MCF 10A (cell line): ENCODE data around the gene IGSF8. TPM values are rescaled to one million over a fixed set of nuclear protein-coding genes. Genes with fewer than 3 reads are reported as not detected.

ENCODE experiments used
- BruUV-seq: library from RNA; stranded (reverse); fragments of 400-500 nt; replicated peaks from 2 replicates; lab custom pipeline; 2021; lab: Mats Ljungman, UMichigan
- CTCF ChIA-PET: fragments of 300-600 bp; sonication (Branson Sonifier 250); formaldehyde crosslinking; extraction: SDS; loops from one replicate; lab custom pipeline; 2021; ENCODE audit warnings: antibody characterized with exemption, inconsistent platforms; lab: Yijun Ruan, JAX
- POLR2A ChIA-PET: fragments of 300-600, 350-650 bp; sonication (Branson Sonifier 250); formaldehyde crosslinking; extraction: SDS; loops from one replicate; lab custom pipeline; 2020; ENCODE audit warnings: antibody characterized with exemption, inconsistent platforms; lab: Yijun Ruan, JAX
- DNase-seq: peaks from one replicate; pipeline ENCODE4 v3.0.0-alpha.2; 2018; ENCODE audit not compliant: unreplicated experiment
- H3K27ac Mint-ChIP-seq: one replicate; pipeline ENCODE4 v1.8.0; 2022; ENCODE audit warnings: mild to moderate bottlenecking, low read depth, mixed read lengths; ENCODE audit not compliant: unreplicated experiment
- H3K27me3 Mint-ChIP-seq: one replicate; pipeline ENCODE4 v1.8.0; 2022; ENCODE audit warnings: mixed read lengths; ENCODE audit not compliant: insufficient read depth, unreplicated experiment
- H3K36me3 Mint-ChIP-seq: one replicate; pipeline ENCODE4 v1.8.0; 2022; ENCODE audit warnings: mild to moderate bottlenecking, moderate library complexity, mixed read lengths; ENCODE audit not compliant: insufficient read depth, unreplicated experiment
- H3K4me1 Mint-ChIP-seq: one replicate; pipeline ENCODE4 v1.8.0; 2022; ENCODE audit warnings: mixed read lengths; ENCODE audit not compliant: insufficient read depth, unreplicated experiment
- H3K4me3 Mint-ChIP-seq: one replicate; pipeline ENCODE4 v1.8.0; 2022; ENCODE audit warnings: mild to moderate bottlenecking, moderate library complexity, mixed read lengths; ENCODE audit not compliant: unreplicated experiment
- H3K9me3 Mint-ChIP-seq: one replicate; pipeline ENCODE4 v1.8.0; 2022; ENCODE audit warnings: mixed read lengths; ENCODE audit not compliant: unreplicated experiment
- CTCF ChIP-seq: fragments of 200-600 bp; IDR thresholded peaks from one replicate; pipeline ENCODE4 v1.8.0; 2022; ENCODE audit warnings: antibody characterized with exemption, mild to moderate bottlenecking; ENCODE audit not compliant: unreplicated experiment
- intact Hi-C: fragments of 100-400 bp; cut with micrococcal nuclease; formaldehyde crosslinking; loops from 2 replicates; pipeline ENCODE4 v1.14.1; 2022
- total RNA-seq: library from RNA; stranded (reverse); gene quantifications from 2 replicates; pipeline ENCODE4 v1.2.3, GENCODE V29; 2022

Gene IGSF8
- total RNA-seq, 1 experiment from 2014 or later, result 13.8 TPM

GRCh38 chr1:160133990-160134770 is 35.8 kb upstream of the IGSF8 start:
- Mint-ChIP-seq H3K36me3 (no peaks in the 10 kb centered on the region), H3K9me3 (no peaks in the 10 kb centered on the region), H3K4me1 (peaks cover 14% of the 10 kb centered on the region), H3K27me3 (peaks cover 12% of the 10 kb centered on the region), H3K4me3 (no peak overlapping the region), H3K27ac (no peak overlapping the region)
- CTCF ChIA-PET, result no interaction called here
- intact Hi-C loops, result no loop called here
- TF ChIP-seq CTCF, result no peak
- BruUV-seq, result no TSS peak
- POLR2A ChIA-PET, result no interaction called here
- DNase-seq, result no peak

- Mint-ChIP-seq H3K4me1 (peaks cover 24% of the 10 kb centered on the region), H3K36me3 (no peaks in the 10 kb centered on the region), H3K9me3 (no peaks in the 10 kb centered on the region), H3K27me3 (peaks cover 12% of the 10 kb centered on the region), H3K4me3 (no peak overlapping the region), H3K27ac (peak overlapping the region; percentile 8)
- TF ChIP-seq CTCF, result no peak
- ChIA-PET CTCF (interaction anchor here (0.9 to 1.7 kb wide), 6 partner anchors 16 to 120 kb away, joined by 3 to 8 read pairs (median 4); no protein-coding TSS in a partner anchor), POLR2A (no interaction called here)
- DNase-seq, result no peak
- intact Hi-C loops, result no loop called here
- no TSS peak for BruUV-seq
Measured at GRCh38 chr1:160131803-160132565, 33.6 kb upstream of the IGSF8 start.

GRCh38 chr1:160130939-160131338 is 32.5 kb upstream of the IGSF8 start:
- intact Hi-C loops, result no loop called here

More at GRCh38 chr1:160130939-160131338, 32.5 kb upstream of the IGSF8 start:
- POLR2A ChIA-PET, result interaction anchor here (0.6 to 1.2 kb wide), 2 partner anchors 19 to 49 kb away, joined by 3 read pairs; no protein-coding TSS in a partner anchor
- H3K4me3 Mint-ChIP-seq, result no peak overlapping the region
- H3K36me3 Mint-ChIP-seq, result no peaks in the 10 kb centered on the region
- no TSS peak for BruUV-seq
- peaks cover 12% of the 10 kb centered on the region for H3K27me3 Mint-ChIP-seq
- CTCF ChIA-PET, result interaction anchor here (0.6 to 2.3 kb wide), 7 partner anchors 45 to 160 kb away, joined by 3 to 7 read pairs (median 4); no protein-coding TSS in a partner anchor
- H3K27ac Mint-ChIP-seq, result no peak overlapping the region
- H3K4me1 Mint-ChIP-seq, result peaks cover 24% of the 10 kb centered on the region
- DNase-seq, result no peak
- no peak for TF ChIP-seq CTCF
- no peaks in the 10 kb centered on the region for H3K9me3 Mint-ChIP-seq
